Spinal cord (tissue), 10 donors: ENCODE measurements around the gene TMEM86B. TPM values are rescaled to one million over a fixed set of nuclear protein-coding genes. Genes with fewer than 3 reads are reported as not detected.

Experiments used
- DNase-seq, 6 donors: peaks; one replicate each; pipeline versions ENCODE4 v3.0.0 to v3.0.0-alpha.2; 2013 to 2015; ENCODE audit warnings: low spot score in 6 of 6, low read depth in 4 of 6
- H3K27ac ChIP-seq: one replicate; pipeline ENCODE4 v1.5.1; 2013; ENCODE audit warnings: low read depth, low read length, control low read depth
- H3K27me3 ChIP-seq: one replicate; pipeline ENCODE4 v1.6.1; 2013; ENCODE audit warnings: low read length; ENCODE audit not compliant: control insufficient read depth, insufficient read depth
- H3K36me3 ChIP-seq: one replicate; pipeline ENCODE4 v1.6.1; 2013; ENCODE audit warnings: low read length; ENCODE audit not compliant: control insufficient read depth, insufficient read depth
- H3K4me1 ChIP-seq: one replicate; pipeline ENCODE4 v1.6.1; 2013; ENCODE audit warnings: low read length; ENCODE audit not compliant: control insufficient read depth, insufficient read depth
- H3K4me3 ChIP-seq: one replicate; pipeline ENCODE4 v1.5.1; 2013; ENCODE audit warnings: low read depth, low read length, control low read depth
- H3K9me3 ChIP-seq: one replicate; pipeline ENCODE4 v1.6.1; 2013; ENCODE audit warnings: low read length; ENCODE audit not compliant: control insufficient read depth, insufficient read depth
- WGBS: methylation state at CpG from one replicate; pipeline ENCODE4 v1.1.5; 2013; ENCODE audit warnings: missing lambda C conversion rate; ENCODE audit not compliant: insufficient coverage; 5-methylcytosine and 5-hydroxymethylcytosine counted together
- polyA plus RNA-seq, 2 donors: library from polyadenylated mRNA; unstranded; fragments of 120-200 nt; gene quantifications; one replicate each; pipeline ENCODE4 v1.2.1, GENCODE V29; 2013; ENCODE audit not compliant: insufficient read length in 2 of 2
- total RNA-seq, 2 donors: library from RNA; depleted of rRNA in 1 of 2; stranded (reverse); fragments of 120-200 nt in 1 of 2; fragments of >200 nt in 1 of 2; gene quantifications; one replicate each; pipeline versions ENCODE4 v1.2.3 to v1.2.4, GENCODE V29; 2013 to 2014
- donor health status: healthy.

Gene TMEM86B
- total and polyA plus RNA-seq, 4 donors = 0.59 to 8.0 (median 4.2) TPM

DNA sequence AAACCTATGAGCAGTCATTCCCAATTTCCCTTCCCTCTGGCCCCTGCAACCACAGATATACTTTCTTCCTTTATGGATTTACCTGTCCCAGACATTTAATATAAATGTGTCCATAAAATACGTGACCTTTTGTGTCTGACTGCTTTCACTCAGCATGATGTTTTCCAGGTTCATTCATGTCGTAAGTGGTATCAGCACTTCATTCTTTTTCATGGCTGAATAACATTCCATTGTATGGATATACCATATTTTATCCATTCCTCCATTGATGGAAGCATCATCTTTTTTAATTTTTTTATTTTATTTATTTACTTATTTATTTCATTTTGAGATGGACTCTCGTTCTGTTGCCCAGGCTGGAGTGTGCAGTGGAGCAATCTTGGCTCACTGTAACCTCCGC lies 38.3 kb upstream of the TMEM86B start:
- H3K27ac ChIP-seq = no peak overlapping the region
- no peaks in the 10 kb centered on the region for H3K9me3 ChIP-seq
- peaks cover 51% of the 10 kb centered on the region for H3K36me3 ChIP-seq
- no peak for DNase-seq
- H3K27me3 ChIP-seq = no peaks in the 10 kb centered on the region
- no peaks in the 10 kb centered on the region for H3K4me1 ChIP-seq
- H3K4me3 ChIP-seq = no peak overlapping the region
- WGBS = no CpG with 5 or more reads among the region's 4 CpGs

DNA sequence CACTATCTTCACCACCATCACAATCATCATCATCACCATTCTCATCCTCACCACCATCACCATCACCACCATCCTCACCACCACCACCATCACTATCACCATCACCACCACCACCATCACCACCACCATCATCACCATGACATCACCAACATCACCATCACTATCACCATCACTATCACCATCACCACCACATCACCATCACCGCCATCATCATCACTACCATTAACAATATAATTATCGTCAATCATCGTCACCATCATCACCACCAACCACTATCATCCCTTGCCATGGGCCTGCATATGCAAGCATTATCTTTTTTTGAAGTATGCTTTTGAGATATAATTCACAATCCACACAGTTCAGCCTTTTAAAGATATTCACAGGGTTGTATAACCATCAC lies 37.8 kb upstream of the TMEM86B start:
- peaks cover 51% of the 10 kb centered on the region for H3K36me3 ChIP-seq
- no peak overlapping the region for H3K27ac ChIP-seq
- H3K4me1 ChIP-seq = no peaks in the 10 kb centered on the region
- DNase-seq = no peak
- no peaks in the 10 kb centered on the region for H3K27me3 ChIP-seq
- H3K9me3 ChIP-seq = no peaks in the 10 kb centered on the region
- no peak overlapping the region for H3K4me3 ChIP-seq
- 88% methylated on average over 1 of the region's 3 CpGs for WGBS

DNA sequence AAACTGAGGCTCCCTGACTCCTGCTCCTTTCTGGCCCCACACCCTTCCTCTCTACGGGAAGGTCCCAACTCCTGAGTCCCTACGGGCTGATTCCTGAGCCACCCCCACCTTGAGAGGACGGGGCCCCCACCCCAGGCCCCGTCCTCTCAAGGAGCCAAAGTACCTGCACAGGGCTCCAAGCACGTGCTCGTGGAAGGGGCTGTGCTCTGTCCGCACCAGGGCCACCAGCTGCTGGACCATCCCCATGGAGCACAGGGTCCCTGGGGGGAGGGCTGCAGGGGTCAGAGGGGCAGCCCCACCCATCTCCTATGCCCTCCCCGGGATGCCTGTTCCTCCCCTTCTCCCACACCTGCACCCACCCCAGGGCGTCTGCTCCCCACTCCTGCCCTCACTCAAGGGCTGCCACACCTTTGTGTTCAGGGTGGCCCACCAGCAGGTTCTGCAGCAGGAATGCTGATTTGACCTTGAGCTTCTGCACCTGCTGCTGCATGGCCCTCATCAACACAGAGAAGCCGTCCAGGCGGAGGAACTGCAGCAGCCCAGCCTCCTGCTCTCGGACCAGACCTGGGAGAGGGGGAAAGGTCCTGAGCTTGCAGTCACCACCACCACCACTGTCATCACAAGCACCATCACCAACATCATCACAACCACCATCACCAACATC lies 37.3 kb upstream of the TMEM86B start:
- Histone ChIP-seq H3K36me3 (peaks cover 46% of the 10 kb centered on the region), H3K4me1 (no peaks in the 10 kb centered on the region), H3K27ac (no peak overlapping the region), H3K9me3 (no peaks in the 10 kb centered on the region), H3K27me3 (no peaks in the 10 kb centered on the region), H3K4me3 (no peak overlapping the region)
- DNase-seq = no peak
- WGBS = 98% methylated on average over 9 of the region's 12 CpGs

DNA sequence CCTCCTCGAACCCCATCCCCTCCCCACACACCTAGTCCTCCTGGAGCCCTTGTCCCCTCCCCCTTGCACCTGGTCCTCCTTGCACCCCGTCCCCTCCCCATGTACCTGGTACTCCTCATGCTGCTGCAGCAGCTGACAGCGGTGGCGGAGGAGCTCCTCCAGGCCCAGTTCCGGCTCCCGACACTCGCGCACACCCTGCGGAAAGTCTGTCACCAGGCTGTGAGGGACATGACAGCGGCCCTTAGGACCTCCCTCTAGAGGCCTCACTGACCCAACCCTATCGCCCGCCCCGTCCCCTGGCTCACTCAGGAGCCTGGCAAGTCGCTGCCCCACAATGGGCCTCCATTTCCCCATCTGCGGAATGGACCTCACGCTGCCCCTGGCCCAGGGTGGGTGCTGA lies 36.6 kb upstream of the TMEM86B start:
- Histone ChIP-seq H3K36me3 (peaks cover 39% of the 10 kb centered on the region), H3K9me3 (no peaks in the 10 kb centered on the region), H3K4me3 (no peak overlapping the region), H3K27ac (no peak overlapping the region), H3K4me1 (peaks cover under 1% of the 10 kb centered on the region), H3K27me3 (no peaks in the 10 kb centered on the region)
- no peak for DNase-seq
- WGBS = 93% methylated on average over 16 of the region's 16 CpGs

DNA sequence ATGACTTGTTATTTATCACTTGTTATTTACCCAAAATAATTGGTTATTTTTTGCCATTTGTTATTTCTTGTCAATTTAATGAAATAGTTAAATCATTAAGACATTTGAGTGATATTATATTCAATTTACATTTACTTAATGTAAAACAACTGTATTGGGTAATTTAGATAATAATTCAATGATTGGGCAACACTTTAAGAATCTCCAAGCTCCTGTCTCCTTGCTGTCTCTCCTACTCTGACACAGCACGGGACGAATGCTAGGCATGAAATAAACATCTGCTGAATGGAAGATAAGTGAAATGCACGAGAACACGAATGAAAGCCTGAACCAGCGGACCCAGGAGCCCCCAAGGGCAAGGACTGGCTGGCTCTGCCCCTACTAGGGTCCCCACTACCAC lies 36.0 kb upstream of the TMEM86B start:
- peaks cover 7% of the 10 kb centered on the region for H3K4me1 ChIP-seq
- no CpG with 5 or more reads among the region's 5 CpGs for WGBS
- no peaks in the 10 kb centered on the region for H3K9me3 ChIP-seq
- DNase-seq = no peak
- H3K4me3 ChIP-seq = no peak overlapping the region
- no peak overlapping the region for H3K27ac ChIP-seq
- no peaks in the 10 kb centered on the region for H3K27me3 ChIP-seq
- H3K36me3 ChIP-seq = peaks cover 34% of the 10 kb centered on the region

DNA sequence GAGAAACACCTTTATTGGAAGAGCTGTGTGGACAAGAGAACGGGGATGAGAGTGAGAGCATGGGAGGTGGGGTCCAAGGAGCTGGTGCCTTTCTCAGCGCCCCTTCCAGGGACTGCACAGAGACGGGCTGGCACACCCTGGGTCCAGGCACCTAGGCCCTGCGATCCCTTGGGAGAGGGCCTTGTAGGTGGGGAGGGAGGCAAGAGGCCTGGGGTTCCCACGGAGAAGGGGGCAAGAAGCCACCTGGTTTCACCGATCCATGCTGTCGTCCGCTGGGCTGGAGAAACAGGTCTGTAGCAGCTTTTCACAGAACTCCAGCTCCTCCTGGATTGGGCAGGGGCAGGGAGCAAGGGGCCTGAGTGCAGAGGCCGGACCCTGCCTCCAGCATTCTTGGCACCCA lies 33.8 kb upstream of the TMEM86B start:
- Histone ChIP-seq H3K27ac (no peak overlapping the region), H3K4me1 (peaks cover 17% of the 10 kb centered on the region), H3K4me3 (no peak overlapping the region), H3K36me3 (peaks cover 34% of the 10 kb centered on the region), H3K27me3 (no peaks in the 10 kb centered on the region), H3K9me3 (no peaks in the 10 kb centered on the region)
- no peak for DNase-seq
- WGBS = 97% methylated on average over 9 of the region's 9 CpGs

DNA sequence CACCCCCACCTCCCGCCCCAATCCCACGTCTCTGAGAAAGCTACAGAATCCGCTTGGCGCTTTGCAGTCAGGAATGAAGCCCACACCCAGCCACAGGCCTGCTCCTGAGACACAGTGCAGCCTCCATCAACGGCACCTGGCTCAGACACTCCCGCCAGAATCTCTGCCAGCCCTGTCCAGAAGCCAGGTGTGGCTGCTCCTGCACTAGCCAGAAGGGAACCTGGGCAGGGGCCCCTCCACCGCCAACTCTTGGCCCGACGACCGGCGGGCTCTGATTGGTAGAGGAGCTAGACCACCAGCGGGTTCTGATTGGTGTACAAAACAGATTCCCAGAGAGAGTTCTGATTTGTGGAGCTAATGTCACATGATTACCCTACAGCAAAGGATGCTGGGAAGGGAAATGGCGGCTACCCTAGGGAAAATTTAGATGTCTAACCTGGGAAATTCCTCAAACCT lies 33.1 kb upstream of the TMEM86B start:
- H3K27me3 ChIP-seq = no peaks in the 10 kb centered on the region
- peaks cover 35% of the 10 kb centered on the region for H3K36me3 ChIP-seq
- no peak for DNase-seq
- 79% methylated on average over 11 of the region's 13 CpGs for WGBS
- H3K4me3 ChIP-seq = no peak overlapping the region
- H3K27ac ChIP-seq = no peak overlapping the region
- peaks cover 24% of the 10 kb centered on the region for H3K4me1 ChIP-seq
- no peaks in the 10 kb centered on the region for H3K9me3 ChIP-seq

DNA sequence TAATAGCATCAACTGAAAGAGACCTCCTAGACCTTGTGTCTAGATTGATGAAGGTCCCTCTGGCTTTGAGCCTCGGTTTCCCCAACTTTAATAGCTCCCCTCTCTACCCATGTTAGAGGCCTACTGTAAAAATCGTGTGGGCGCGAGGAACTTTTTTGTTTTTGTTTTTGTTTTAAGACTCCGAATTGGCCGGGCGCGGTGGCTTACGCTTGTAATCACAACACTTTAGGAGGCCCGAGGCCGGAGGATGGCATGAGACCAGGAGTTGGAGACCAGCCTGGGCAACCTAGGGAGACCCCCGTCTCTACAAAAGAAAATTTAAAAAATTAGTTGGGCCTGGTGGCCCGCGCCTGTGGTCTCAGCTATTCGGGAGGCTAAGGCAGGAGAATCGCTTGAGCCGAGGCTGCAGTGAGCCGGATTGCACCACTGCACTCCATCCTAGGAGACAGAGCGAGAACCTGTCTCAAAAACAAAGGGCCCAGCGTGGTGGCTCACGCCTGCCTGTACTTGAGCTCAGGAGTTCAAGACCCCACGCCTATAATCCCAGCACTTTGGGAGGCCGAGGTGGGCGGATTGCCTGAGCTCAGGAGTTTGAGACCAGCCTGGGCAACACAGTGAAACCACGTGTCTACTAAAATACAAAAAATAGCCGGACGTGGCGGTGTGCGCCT lies 31.1 kb upstream of the TMEM86B start:
- no peak for DNase-seq
- peak overlapping the region; percentile 95 for H3K27ac ChIP-seq
- peak overlapping the region; percentile 52 for H3K4me3 ChIP-seq
- 27% methylated on average over 28 of the region's 29 CpGs for WGBS
- H3K4me1 ChIP-seq = peaks cover 43% of the 10 kb centered on the region
- H3K36me3 ChIP-seq = peaks cover 28% of the 10 kb centered on the region
- H3K9me3 ChIP-seq = no peaks in the 10 kb centered on the region
- H3K27me3 ChIP-seq = no peaks in the 10 kb centered on the region

DNA sequence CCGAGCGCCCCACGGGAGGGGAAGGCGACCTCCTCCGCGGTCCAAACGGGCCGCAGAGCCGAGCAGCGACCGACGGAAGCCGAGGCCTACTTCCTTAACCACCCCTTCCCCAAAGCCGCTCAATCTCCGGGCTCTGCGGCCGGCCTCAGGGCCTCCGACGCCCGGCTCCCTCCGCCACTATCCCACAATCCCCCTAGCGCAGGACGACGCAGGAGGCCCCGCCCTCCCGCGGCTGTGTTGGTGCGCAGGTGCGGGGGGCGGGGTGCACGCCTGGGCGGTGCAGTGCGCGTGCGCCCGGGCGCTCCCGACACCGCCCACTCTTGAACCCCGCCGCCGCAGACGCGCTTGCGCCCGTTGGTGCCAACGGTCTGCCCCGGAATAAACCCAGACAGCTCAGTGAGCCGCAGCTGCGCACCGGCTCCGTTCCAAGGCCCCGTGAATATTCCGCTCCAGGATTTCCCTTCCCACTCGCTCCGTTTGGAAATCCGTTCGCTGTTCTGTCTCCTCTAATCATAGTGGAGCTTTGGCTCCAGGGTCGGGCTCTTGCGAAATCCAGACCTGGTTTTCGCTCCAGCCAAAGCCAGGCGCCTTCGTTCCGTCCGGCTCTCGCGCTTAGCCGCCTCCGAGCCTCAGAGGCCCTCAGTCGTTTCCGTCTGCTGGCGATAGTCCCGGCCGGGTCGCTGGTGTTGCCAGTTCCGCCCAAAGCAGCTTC lies 30.4 kb upstream of the TMEM86B start, which contains the start of gene PPP6R1:
PPP6R1 (minus strand) TSS at position 190 of the 712 bp plus-strand sequence. CDS start 11,914 bp downstream, outside the sequence.
- Histone ChIP-seq H3K4me1 (peaks cover 46% of the 10 kb centered on the region), H3K4me3 (peak within 1 kb of the TSS; percentile 83), H3K9me3 (no peaks in the 10 kb centered on the region), H3K27ac (peak within 1 kb of the TSS; percentile 95), H3K27me3 (no peaks in the 10 kb centered on the region), H3K36me3 (peaks cover 33% of the 10 kb centered on the region)
- DNase-seq = peak; percentile 99 to 100 (median 100)
- WGBS = under 1% methylated on average over 76 of the region's 76 CpGs
